ENCODE data around the gene BCAS3.
"Not testable (repeated sequence)": the region's sequence is repeated elsewhere in the genome, so short reads cannot be mapped to it uniquely, and the experiment has no call there.

Gene BCAS3

DNA sequence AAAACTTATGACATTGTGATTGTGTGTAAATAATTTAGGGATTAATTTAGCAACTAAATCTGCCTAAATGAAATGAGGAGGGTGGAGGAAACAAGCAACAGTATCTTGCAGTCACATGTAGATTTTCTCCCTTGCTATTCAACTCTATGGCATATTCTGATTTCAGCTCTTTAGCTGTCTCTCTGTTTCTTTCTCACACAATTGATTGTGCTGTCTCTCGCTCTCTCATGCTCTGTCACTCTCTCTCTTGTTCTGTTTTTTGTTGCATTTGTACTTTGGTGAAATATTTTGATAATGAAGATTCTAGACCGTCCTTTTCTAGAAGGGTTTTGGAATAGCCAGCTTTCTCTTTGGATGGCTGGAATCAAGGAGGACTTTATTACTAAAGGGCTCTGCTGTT, 70.6 kb downstream of the BCAS3 start:
- no peak for DNase-seq

DNA sequence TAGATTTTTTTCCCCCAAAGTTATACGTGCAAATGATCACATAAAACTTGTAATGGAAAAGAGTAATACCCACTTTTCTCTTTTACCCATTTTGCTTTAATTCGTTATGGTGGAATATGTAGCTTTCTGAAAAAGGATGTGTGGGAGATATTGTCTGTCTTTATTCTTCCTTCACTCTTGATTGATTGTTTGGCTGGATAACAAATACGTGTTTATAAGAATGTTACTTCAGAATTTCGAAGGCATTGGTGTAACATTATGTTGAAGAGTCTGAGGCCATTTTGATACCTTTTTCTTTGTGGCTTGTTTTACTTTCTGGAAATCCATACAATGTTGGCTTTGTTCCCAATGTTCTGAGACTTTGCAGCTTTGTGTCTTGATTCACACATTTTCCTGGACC, 71.4 kb downstream of the BCAS3 start:
- DNase-seq: no peak

DNA sequence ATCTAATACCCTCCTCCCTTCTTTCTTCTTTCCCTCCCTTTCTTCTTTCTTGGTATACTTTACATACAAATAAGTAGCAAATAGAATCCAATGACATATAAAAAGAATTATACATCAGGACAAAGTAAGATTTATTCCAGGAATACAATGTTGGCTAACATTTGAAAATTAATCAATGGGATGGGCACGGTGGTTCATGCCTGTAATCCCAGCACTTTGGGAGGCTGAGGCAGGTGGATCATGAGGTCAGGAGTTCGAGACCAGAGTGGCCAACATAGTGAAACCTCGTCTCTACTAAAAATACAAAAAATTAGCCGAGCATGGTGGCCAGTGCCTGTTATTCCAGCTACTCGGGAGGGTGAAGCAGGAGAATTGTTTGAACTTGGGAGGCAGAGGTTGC, 72.1 kb downstream of the BCAS3 start:
- DNase-seq: no peak

DNA sequence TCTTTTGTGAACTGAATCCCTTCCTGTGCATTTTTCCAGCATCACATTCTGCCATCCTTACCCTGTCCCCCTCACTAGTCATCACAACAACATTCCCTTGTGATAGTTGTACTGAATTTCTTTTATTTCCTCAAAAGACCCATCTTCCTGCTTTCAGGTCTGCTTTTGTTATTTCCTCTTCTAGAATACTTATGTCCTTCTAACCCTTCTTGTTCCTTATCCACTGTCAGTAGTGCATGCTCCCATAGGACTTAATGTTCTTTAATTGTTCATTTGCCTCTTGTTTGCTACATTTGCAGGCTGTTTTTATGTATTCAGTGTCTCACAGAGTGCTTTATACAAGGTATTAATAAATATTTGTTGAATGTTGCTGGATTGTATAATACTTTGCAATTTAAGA, 73.0 kb downstream of the BCAS3 start:
- no peak for DNase-seq

DNA sequence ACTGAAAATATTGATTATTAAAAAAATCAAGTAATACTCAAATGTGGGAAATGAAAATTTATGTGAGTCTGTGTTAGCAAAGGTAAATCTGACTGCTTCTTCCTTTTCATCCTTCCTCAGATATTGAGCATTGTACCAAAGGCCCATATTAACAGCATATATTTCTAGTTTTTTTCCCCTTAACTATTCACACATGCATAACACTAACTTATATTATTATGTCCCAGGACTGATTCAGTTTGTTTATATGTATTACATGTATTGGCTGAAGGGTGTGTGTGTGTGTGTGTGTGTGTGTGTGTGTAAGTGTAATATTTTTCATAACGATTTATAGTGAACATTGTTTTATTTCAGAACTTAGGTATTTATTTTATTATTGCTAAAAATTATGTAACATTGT, 74.2 kb downstream of the BCAS3 start:
- no peak for DNase-seq

DNA sequence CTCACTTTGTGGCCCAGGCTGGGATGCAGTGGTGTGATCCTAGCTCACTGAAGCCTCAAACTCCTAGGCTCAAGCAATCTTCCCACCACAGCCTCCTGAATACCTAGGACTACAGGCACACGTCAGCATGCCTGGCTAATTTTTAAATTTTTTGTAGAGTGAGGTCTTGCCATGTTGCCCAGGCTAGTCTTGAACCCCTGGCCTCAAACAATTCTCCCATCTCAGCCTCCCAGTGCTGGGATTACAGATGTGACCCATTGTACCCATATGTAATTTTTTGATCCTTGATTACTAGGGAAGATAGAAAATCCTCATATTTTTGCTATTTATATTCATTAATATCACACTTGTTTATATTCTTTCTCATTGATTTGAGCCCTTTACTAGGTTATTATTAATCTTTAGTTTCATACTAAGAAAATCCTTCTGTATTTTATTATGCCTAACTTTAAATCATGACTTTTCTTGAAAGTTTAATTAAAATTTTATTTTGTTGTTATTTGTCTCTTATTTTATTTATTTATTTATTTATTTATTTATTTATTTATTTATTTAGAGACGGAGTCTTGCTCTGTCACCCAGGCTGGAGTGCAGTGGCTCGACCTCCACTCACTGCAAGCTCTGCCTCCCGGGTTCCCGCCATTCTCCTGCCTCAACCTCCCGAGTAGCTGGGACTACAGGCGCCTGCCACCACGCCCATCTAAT, 75.4 kb downstream of the BCAS3 start:
- DNase-seq: no peak

DNA sequence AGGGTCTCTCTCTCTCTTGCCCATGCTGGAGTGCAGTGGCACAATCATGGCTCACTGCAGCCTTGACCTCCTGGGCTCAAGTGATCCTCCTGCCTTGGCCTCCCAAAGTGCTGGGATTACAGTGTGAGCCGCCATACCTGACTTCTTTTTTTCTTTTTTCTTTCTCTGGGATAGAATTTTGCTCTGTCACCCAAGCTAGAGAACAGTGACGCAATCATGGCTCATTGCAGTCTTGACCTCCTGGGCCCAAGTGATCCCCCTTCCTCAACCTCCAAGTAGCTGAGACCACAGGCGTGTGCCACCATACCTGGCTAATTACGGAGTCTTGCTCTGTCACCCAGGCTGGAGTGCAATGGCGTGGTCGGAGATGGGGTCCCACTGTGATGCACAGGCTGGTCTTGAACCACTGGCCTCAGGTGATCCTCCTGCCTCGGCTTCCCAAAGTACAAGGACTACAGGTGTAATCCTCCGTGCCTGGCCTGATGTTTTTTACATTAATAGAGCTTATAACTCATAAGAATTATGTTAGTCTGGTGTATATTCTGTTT, 76.5 kb downstream of the BCAS3 start:
- DNase-seq: no peak

DNA sequence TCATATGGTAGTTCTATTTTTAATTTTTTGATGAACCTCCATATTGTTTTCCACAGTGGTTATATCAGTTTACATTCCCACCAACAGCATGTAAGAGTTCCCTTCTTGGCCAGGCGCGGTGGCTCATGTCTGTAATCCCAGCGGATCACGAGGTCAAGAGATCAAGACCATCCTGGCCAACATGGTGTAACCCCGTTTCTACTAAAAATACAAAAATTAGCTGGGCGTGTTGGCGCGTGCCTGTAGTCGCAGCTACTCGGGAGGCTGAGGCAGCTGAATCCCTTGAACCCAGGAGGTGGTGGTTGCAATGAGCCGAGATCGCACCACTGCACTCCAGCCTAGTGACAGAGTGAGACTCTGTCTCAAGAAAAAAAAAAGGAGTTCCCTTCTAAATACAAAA, 79.1 kb downstream of the BCAS3 start:
- DNase-seq: not testable (repeated sequence)

DNA sequence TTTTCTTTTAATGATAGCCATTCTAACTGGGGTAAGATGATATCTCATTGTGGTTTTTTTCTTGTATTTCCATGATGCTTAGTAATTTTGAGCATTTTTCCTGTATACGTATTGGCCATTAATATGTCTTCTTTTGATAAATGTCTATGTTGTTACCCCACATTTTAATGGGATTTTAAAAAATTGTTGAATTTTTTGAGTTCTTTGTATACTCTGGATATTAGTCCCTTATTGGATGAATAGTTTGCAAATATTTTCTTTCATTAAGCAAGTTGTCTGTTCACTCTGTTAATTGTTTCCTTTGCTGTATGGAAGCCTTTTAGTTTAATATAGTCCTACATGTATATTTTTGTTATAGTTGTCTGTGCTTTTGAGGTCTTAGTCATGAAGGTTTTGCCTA, 79.8 kb downstream of the BCAS3 start:
- DNase-seq: no peak

DNA sequence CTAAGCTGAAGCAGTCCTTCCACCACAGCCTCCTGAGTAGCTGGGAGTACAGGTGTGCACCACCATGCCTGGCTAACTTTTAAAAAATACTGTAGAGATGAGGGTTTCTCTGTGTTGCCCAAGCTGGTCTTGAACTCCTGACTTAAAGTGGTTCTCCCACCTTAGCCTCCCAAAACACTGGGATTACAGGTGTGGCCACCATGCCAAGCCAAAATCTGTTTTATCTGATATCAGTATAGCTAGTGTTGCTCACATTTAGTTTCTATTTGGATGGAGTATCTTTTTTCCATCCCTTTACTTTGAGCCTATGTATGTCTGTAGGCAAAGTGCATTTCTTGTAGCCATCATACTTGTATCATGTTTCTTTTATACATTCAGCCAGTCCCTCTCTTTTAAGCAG, 82.1 kb downstream of the BCAS3 start:
- no peak for DNase-seq

DNA sequence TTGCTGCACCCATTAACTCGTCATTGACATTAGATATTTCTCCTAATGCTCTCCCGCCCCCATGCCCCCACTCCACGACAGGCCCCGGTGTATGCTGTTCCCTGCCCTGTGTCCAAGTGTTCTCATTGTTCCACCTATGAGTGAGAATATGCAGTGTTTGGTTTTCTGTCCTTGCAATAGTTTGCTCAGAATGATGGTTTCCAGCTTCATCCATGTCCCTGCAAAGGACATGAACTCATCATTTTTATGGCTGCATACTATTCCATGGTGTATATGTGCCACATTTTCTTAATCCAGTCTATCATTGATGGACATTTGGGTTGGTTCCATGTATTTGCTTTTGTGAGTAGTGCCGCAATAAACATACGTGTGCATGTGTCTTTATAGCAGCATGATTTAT, 83.7 kb downstream of the BCAS3 start:
- DNase-seq: not testable (repeated sequence)

DNA sequence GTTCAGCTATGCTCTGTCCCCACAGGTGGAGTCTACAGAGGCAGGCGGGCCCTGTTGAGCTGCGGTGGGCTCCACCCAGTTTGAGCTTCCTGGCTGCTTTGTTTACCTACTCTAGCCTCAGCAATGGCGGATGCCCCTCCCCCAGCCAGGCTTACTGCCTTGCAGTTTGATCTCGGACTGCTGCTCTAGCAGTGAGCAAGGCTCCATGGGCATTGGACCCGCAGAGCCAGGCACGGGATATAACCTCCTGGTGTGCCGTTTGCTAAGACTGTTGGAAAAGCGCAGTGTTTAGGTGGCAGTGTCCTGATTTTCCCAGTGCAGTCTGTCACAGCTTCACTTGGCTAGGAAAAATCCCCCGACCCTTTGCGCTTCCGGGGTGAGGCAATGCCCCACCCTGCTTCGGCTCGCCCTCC, 89.1 kb downstream of the BCAS3 start:
- no peak for DNase-seq

DNA sequence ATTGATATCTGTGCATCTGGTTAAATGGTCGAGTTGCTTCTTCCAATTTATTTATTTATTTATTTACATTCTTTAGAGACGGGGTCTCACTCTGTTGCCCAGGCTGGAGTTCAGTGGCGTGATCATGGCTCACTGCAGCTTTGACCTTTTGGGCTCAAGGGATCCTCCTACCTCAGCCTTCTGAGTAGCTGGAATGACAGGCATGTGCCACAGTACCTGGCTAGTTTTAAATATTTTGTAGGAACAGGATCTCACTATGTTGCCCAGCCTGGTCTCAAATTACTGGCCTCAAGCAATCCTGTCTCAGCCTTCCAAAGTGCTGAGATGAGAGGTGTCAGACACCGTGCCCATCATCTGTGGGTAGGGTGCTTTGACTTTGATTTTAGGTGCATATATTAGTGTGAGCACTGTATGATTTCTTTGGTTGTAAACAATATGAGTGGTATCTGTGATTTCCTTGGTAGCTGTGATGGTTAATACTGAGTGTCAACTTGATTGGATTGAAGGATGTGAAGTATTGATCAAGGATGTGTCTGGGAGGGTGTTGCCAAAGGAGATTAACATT, 90.2 kb downstream of the BCAS3 start:
- no peak for DNase-seq

DNA sequence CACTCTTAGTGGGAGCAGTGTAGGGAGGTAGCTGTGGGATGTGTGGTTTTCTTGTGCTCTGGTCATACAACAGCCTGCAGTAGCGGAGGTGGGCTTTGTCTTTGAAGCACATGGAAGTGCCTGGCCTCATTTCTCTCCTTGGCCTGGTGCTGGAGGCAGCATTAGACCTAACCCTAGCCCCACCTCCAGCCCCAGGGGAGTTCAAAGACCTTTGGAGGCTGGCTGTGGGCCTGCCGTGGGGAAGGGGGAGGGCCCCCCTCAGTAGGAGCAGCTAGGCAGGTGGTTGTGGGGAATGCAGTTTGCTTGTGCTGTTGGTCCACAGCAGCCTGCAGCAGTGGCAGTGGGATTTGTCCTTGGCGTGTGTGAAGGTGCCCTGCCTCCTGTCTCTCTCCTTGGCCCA, 91.7 kb downstream of the BCAS3 start:
- DNase-seq: no peak

DNA sequence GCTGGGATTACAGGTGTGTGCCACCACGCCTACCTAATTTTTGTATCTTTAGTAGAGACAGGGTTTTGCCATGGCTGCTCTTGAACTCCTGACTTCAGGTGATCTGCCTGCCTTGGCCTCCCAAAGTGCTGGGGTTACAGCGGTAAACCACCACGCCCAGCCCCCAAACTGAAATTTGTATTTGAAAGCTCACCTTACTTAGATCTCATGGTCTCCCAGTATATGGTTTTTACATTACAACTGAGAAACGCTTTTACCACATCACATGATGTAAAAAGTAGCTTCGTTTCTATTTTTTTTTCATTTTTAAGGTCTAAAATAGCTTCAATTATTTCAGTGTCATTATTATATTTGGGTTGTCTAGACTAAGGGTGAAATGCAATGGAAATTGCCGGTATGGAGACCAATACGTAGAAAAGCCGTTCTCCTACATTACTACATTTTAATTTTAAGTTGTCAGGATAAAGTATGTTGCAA, 93.3 kb downstream of the BCAS3 start:
- no peak for DNase-seq

DNA sequence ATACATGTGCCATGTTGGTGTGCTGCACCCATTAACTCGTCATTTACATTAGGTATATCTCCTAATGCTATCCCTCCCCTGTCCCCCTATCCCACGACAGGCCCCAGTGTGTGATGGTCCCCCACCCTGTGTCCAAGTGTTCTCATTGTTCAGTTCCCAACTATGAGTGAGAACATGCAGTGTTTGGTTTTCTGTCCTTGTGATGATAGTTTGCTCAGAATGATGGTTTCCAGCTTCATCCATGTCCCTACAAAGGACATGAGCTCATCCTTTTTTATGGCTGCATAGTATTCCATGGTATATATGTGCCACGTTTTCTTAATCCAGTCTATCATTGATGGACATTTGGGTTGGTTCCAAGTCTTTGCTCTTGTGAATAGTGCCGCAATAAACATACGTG, 94.0 kb downstream of the BCAS3 start:
- not testable (repeated sequence) for DNase-seq

DNA sequence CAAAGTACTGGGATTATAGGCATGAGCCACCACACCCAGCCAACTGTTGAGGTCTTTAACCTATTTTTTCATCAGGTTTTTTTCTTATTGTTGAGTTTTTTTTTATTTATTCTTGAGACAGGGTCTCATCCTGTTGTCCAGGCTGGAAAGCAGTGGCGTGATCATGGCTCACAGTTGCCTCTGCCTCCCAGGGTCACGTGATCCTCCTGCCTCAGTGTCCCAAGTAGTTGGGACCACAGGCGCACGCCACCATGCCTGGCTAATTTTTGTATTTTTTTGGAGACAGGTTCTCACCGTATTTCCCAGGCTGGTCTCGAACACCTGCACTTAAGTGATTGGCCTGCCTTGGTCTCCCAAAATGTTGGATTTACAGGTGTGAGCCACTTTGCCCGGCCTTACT, 95.9 kb downstream of the BCAS3 start:
- DNase-seq: no peak

DNA sequence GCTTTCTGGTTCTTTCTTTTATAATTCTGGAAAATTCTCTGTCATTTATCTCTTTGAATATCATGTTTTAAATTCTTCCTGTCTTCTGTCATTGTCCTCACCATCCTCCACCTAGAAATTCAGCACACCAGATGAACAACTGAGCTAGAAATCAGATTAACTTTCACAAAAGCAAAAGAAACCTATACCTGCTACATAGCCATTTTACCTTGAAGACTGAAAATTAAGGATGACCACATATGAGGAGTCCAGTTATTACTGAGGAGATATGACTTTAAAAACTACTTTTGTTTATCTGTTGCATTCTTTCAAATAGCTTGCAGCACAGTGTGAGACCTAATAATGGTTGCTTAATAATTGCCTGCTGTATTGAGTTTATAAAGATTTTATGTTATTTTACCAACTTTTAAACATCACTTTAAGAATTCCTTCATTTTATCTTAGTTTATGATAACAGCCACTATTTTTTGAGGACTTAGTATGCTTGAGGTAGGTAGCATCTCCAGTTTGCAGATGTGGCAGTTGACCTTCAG, 104.3 kb downstream of the BCAS3 start:
- no peak for DNase-seq

DNA sequence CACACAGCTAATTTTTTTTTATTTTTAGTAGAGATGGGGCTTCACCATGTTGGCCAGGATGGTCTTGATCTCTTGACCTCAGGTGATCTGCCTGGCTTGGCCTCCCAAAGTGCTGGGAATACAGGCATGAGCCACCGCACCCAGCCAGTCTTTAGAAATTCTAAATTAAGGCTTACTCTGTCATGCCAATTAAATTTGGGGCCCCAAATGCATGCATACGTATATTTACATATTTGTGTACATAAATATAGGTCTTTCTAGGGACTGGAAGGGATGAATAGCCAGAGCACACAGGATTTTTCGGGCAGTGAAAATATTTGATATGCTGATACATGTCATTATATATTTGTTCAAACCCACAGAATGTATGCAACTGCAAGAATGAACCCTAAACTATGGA, 105.1 kb downstream of the BCAS3 start:
- no peak for DNase-seq

DNA sequence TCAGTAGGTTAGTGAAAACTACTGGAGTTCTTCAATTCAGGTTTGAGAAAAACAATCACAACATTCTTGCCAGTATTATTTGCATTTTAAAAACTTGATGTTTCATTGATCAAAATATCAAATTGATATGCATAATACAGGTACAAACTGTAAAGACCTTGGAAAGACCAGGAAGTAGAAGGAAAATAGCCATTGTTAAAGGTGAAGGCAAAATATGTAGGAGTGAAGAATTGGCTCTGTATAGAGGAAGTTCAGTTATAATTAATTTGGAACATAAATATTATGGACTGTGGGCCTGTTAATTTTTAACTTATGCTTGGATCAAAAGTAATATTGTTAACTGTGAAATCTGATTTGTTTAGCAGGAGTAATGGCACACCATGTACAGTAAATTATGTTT, 112.6 kb downstream of the BCAS3 start:
- DNase-seq: no peak

DNA sequence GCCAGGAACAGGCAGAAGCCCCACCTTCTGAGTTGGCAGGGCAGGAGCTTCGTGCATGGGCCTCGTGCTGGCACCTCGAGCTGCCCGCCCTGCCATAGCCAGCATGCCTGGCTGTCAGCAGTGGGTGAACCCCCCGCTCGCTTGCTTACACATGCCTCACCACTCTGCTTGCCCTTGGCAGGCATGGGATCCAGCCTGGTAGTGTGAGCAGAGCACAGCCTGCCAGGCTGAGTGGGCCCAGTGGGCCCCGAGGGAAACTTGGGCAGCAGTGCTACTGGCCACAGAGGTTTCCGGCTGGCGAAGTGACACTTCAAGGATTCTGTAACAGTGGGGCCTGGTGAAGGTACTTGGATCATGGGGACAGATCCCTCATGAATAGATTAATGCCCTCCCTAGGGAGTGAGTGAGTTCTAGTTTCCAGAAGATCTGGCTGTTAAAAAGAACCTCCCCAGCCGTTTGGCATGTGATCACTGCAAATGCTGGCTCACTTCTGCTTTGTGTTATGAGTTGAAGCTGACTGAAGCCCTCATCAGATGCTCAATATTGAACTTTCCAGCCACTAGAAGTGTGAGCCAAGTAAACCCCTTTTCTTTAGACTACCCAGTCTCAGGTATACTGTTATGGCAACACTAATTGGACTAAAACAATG, 114.7 kb downstream of the BCAS3 start:
- DNase-seq: no peak

DNA sequence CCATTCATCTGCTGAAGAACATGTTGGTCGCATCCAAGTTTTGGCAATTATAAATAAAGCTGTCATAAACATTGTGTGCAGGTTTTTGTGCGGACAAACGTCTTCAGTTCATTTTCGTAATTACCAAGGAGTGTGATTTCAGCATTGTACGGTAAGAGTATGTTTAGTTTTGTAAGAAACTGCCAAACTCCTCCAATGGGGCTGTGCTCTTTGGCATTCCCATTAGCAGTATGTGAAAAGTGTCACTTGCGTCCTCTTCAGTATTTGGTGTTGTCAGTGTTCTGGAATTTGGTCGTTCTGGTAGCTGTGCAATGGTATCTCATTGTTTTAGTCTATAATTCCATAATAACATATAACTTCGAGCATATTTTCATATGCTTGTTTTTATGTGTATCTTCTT, 120.9 kb downstream of the BCAS3 start:
- DNase-seq: no peak

DNA sequence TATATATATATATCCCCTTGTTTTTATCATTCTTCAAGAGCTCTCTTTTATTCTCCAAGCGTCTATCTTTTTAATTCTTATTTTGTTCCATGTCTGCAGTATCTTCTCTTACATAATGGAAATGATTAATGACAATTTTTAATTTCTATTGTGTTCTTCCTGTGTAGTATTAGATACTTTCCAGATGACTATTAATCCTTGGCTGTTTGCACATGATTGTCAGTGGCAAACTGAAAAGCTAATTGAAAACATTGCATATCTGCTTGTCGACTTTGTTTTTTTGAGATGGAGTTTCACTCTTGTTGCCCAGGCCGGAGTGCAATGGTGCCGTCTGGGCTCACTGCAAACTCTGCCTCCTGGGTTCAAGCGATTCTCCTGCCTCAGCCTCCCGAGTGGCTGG, 124.7 kb downstream of the BCAS3 start:
- DNase-seq: no peak

DNA sequence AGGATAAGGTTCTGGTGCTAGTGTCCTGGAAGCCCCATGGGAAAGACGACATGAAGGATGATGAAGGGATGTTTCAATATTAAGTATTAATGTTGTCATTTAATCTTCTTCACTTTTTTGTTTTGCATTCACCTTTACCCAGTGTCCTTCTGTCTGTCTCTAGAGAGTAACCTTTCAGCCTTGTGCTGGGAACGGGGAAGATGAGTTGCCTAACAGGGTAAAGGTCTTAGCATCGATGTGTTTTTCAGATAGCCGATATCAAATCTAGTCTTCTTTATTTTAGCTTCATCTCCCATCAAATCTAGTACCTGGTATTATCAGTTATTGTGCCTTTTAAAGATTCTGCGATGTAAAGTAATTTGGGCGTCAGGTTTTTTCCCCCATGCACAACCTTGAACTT, 125.4 kb downstream of the BCAS3 start:
- no peak for DNase-seq
